Keratinocyte (primary cell): ENCODE results near the gene CDKN3.

Experiments used
- CTCF ChIP-seq, 3 experiments: IDR thresholded peaks in 1 of 3; conservative IDR thresholded peaks in 1 of 3; optimal IDR thresholded peaks in 1 of 3; 2 replicates in 2 of 3; 3 replicates in 1 of 3; pipeline versions ENCODE3 to v1.5.1; 2011; ENCODE audit warnings: low read length in 3 of 3, mild to moderate bottlenecking in 3 of 3, moderate library complexity in 2 of 3, control low read depth in 1 of 3, inconsistent platforms in 1 of 3; ENCODE audit not compliant: insufficient read depth in 2 of 3; ENCODE audit errors: extremely low read depth in 1 of 3
- EZH2 ChIP-seq: IDR thresholded peaks from one replicate; pipeline ENCODE4 v1.6.1; 2012; ENCODE audit warnings: inconsistent platforms, mild to moderate bottlenecking, low read length, moderate library complexity

- TF ChIP-seq EZH2 = no peak
- peak; percentile 82 to 96 (median 92) for TF ChIP-seq CTCF (optimal IDR thresholded peaks at IDR 0.05 in 1 of 3, IDR thresholded peaks at IDR 0.05 in 1 of 3, conservative IDR thresholded peaks at IDR 0.05 in 1 of 3; ENCODE audit: extremely low read depth in 1 of 3, insufficient read depth in 2 of 3, low read length in 3 of 3)
Observed at GRCh38 chr14:54440873-54441868, 44.4 kb downstream of the CDKN3 start, which contains the start of gene CNIH1.
